Adrenal gland (tissue), 12 donors: ENCODE results near the gene PIAS4. TPM values are rescaled to one million over a fixed set of nuclear protein-coding genes. Genes with fewer than 3 reads are reported as not detected.

Experiments used
- DNase-seq, 7 donors: peaks; one replicate each; pipeline ENCODE4 v3.0.0-alpha.2; 2019 to 2020
- H3K27ac ChIP-seq, 5 donors: fragments of 200-600 bp; sonication (generic) in 4 of 5; 1 replicate in 3 of 5; 2 replicates in 2 of 5; pipeline versions ENCODE4 v1.5.1 to v1.8.0; 2016 to 2020; ENCODE audit warnings: mild to moderate bottlenecking in 1 of 5
- H3K27me3 ChIP-seq: fragments of 200-600 bp; 2 replicates; pipeline ENCODE4 v1.8.0; 2021
- H3K36me3 ChIP-seq, 2 donors: fragments of 200-600 bp; replicated peaks in 1 of 2; 1 replicate in 1 of 2; 2 replicates in 1 of 2; pipeline versions ENCODE4 v1.5.1 to v1.8.0; 2018 to 2022
- H3K4me1 ChIP-seq, 2 donors: fragments of 200-600 bp; replicated peaks in 1 of 2; 1 replicate in 1 of 2; 2 replicates in 1 of 2; pipeline versions ENCODE4 v1.5.1 to v1.8.0; 2018 to 2021
- H3K4me3 ChIP-seq, 4 donors: fragments of 200-600 bp; sonication (generic) in 3 of 4; one replicate each; pipeline ENCODE4 v1.5.1; 2016 to 2018
- H3K9me3 ChIP-seq, 3 donors: fragments of 200-600 bp; sonication (generic) in 1 of 3; replicated peaks in 1 of 3; 1 replicate in 2 of 3; 2 replicates in 1 of 3; pipeline versions ENCODE4 v1.5.1 to v1.8.0; 2016 to 2021
- CTCF ChIP-seq, 6 experiments: fragments of 450-650 bp in 4 of 6; fragments of 200-600 bp in 2 of 6; sonication (generic) in 1 of 6; IDR thresholded peaks; 1 replicate in 5 of 6; 2 replicates in 1 of 6; pipeline versions ENCODE4 v1.5.1 to v1.8.0; 2016 to 2021; ENCODE audit warnings: antibody characterized with exemption in 6 of 6, mild to moderate bottlenecking in 2 of 6, moderate library complexity in 1 of 6
- POLR2A ChIP-seq, 2 donors: fragments of 450-650 bp; IDR thresholded peaks; one replicate each; pipeline ENCODE4 v1.6.1; 2017; ENCODE audit warnings: antibody characterized with exemption in 2 of 2, mild to moderate bottlenecking in 2 of 2, moderate library complexity in 1 of 2
- WGBS, 4 donors: extraction: QIAGEN DNeasy Blood & Tissue Kit in 2 of 4; methylation state at CpG; one replicate each; pipeline versions ENCODE4 v1.1.5 to v1.1.7; 2013 to 2017; 5-methylcytosine and 5-hydroxymethylcytosine counted together
- intact Hi-C, 2 donors: fragments of 100-400 bp; cut with DNase I; formaldehyde crosslinking; loops; one replicate each; pipeline versions ENCODE4 v1.14.1 to v1.15.0; 2022 to 2023
- polyA plus RNA-seq, 3 donors: library from polyadenylated mRNA; stranded (reverse); fragments of 200-250 nt in 2 of 3; fragments of 350-450 nt in 1 of 3; fragmentation: Illumina TruSeq in 1 of 3; extraction: RNeasy Lipid Tissue Mini Kit (QIAGEN cat#74804) in 1 of 3; gene quantifications; one replicate each; pipeline ENCODE4 v1.2.3, GENCODE V29; 2013 to 2014
- total RNA-seq, 9 donors: library from RNA; depleted of rRNA in 4 of 9; stranded (reverse); fragments of >200 nt in 4 of 9; fragments of 120-200 nt in 1 of 9; fragmentation: NEBNext Ultra II Directional in 1 of 9; extraction: Animal tissue kit (Norgen Biotek cat#: 25700) in 1 of 9; gene quantifications; one replicate each; pipeline versions ENCODE4 v1.1.0 to v1.2.4, GENCODE V29; 2013 to 2023
- donor health status: healthy with polysubstance abuse.
- donor health status: Bipolar disorder and iron deficiency.
- donor health status: DM: yes; HTN: yes; CAD: no.
- donor health status: DM: no; HTN: no; CAD: no.
- donor health status: DM: no; HTN: no; CAD: no.
- donor health status: DM: yes; HTN: yes; CAD: no.

Gene PIAS4
- total and polyA plus RNA-seq, 12 donors: 13.7 to 40.7 (median 22.5) TPM

GRCh38 chr19:4066682-4067395 lies 59.3 kb downstream of the PIAS4 start, which contains the start of gene ZBTB7A:
Gene ZBTB7A, minus strand, starts transcription at chr19:4066899. Its CDS starts 11,667 bp downstream, at chr19:4055232.
- intact Hi-C loops: no loop called here
- WGBS, 4 donors: 0 to 1% (median 1%) methylated on average over 20 to 84 of the region's 85 CpGs; no CpG with 5 or more reads in 1 of the 4 donors

GRCh38 chr19:4067396-4068046 lies 60.0 kb downstream of the PIAS4 start:
- intact Hi-C loops: no loop called here
- Histone ChIP-seq H3K36me3 (no peaks in the 10 kb centered on the region), H3K9me3 (no peaks in the 10 kb centered on the region), H3K27me3 (no peaks in the 10 kb centered on the region), H3K4me1 (peaks cover 17 to 27% of the 10 kb centered on the region in 2 donors), H3K4me3 (peak overlapping the region in 3 of 4 donors; percentile 49 to 99 (median 58)), H3K27ac (peak overlapping the region in 4 of 5 donors; percentile 86 to 98 (median 90))
- no peak for TF ChIP-seq CTCF (IDR thresholded peaks at IDR 0.05)
- TF ChIP-seq POLR2A (IDR thresholded peaks at IDR 0.05): no peak
- WGBS, 4 donors: 0 to 3% (median 1%) methylated on average over 6 to 58 of the region's 58 CpGs
- DNase-seq: peak in 1 of 7 donors; percentile 43

More at GRCh38 chr19:4066682-4067395, 59.3 kb downstream of the PIAS4 start, which contains the start of gene ZBTB7A:
- peak; percentile 81 to 95 (median 88) for DNase-seq
- no peaks in the 10 kb centered on the region for H3K9me3 ChIP-seq
- peaks cover 24 to 34% of the 10 kb centered on the region in 2 donors for H3K4me1 ChIP-seq
- H3K27me3 ChIP-seq: no peaks in the 10 kb centered on the region
- peak within 1 kb of the TSS; percentile 69 to 98 (median 89) for H3K27ac ChIP-seq
- TF ChIP-seq POLR2A (IDR thresholded peaks at IDR 0.05) (peak; percentile 21 to 63), CTCF (IDR thresholded peaks at IDR 0.05) (no peak)
- H3K36me3 ChIP-seq: no peaks in the 10 kb centered on the region
- peak within 1 kb of the TSS; percentile 58 to 99 (median 77) for H3K4me3 ChIP-seq

GRCh38 chr19:4068047-4068966 lies 60.8 kb downstream of the PIAS4 start:
- no peak for DNase-seq
- intact Hi-C loops: no loop called here
- no peak for TF ChIP-seq CTCF (IDR thresholded peaks at IDR 0.05)
- TF ChIP-seq POLR2A (IDR thresholded peaks at IDR 0.05): no peak
- H3K4me1 ChIP-seq: peaks cover 9 to 19% of the 10 kb centered on the region in 2 donors
- no peaks in the 10 kb centered on the region for H3K27me3 ChIP-seq
- no peaks in the 10 kb centered on the region for H3K36me3 ChIP-seq
- WGBS, 4 donors: 23 to 24% (median 23%) methylated on average over 29 to 31 of the region's 31 CpGs
- H3K27ac ChIP-seq: peak overlapping the region in 4 of 5 donors; percentile 86 to 98 (median 90)
- H3K9me3 ChIP-seq: no peaks in the 10 kb centered on the region
- H3K4me3 ChIP-seq: peak overlapping the region in 2 of 4 donors; percentile 58 to 99
